Natural killer cell (primary cell): ENCODE data around the gene ESYT3. TPM values are rescaled to one million over a fixed set of nuclear protein-coding genes. Genes with fewer than 3 reads are reported as not detected.

Experiments
- ATAC-seq, 3 donors: fragments of 150-1000 bp in 2 of 3; fragments of 200-7000 bp in 1 of 3; cut with Tn5 transposase; 1 replicate in 1 of 3; 2 replicates in 2 of 3; pipeline ENCODE4 v1.10.0; 2021; ENCODE audit warnings: mild to moderate bottlenecking in 2 of 3, moderate library complexity in 2 of 3
- DNase-seq, 2 donors: peaks; one replicate each; pipeline versions ENCODE4 v3.0.0 to v3.0.0-alpha.2; 2013 to 2021; ENCODE audit warnings: mixed read lengths in 1 of 2
- H3K27ac ChIP-seq: one replicate; pipeline ENCODE4 v1.5.1; 2013; ENCODE audit warnings: mild to moderate bottlenecking, low read length
- H3K27me3 ChIP-seq: one replicate; pipeline ENCODE4 v1.6.1; 2013; ENCODE audit warnings: low read length; ENCODE audit not compliant: control insufficient read depth, insufficient read depth
- H3K36me3 ChIP-seq: one replicate; pipeline ENCODE4 v1.6.1; 2013; ENCODE audit warnings: low read length; ENCODE audit not compliant: control insufficient read depth, insufficient read depth
- H3K4me1 ChIP-seq: one replicate; pipeline ENCODE4 v1.6.1; 2013; ENCODE audit warnings: low read length; ENCODE audit not compliant: control insufficient read depth, insufficient read depth
- H3K4me3 ChIP-seq: one replicate; pipeline ENCODE4 v1.5.1; 2013; ENCODE audit warnings: low read length
- H3K9me3 ChIP-seq: one replicate; pipeline ENCODE4 v1.6.1; 2013; ENCODE audit warnings: low read length; ENCODE audit not compliant: control insufficient read depth, insufficient read depth
- H3K27ac Mint-ChIP-seq, 2 donors: one replicate each; pipeline ENCODE4 v1.8.0; 2022; ENCODE audit warnings: mild to moderate bottlenecking in 2 of 2, mixed read lengths in 2 of 2, moderate library complexity in 1 of 2
- H3K27me3 Mint-ChIP-seq, 2 donors: one replicate each; pipeline ENCODE4 v1.8.0; 2022; ENCODE audit warnings: low read depth in 2 of 2, mixed read lengths in 2 of 2
- H3K36me3 Mint-ChIP-seq: one replicate; pipeline ENCODE4 v1.8.0; 2022; ENCODE audit warnings: mixed read lengths
- H3K4me1 Mint-ChIP-seq, 2 donors: one replicate each; pipeline ENCODE4 v1.8.0; 2022; ENCODE audit warnings: mixed read lengths in 2 of 2
- H3K4me3 Mint-ChIP-seq: one replicate; pipeline ENCODE4 v1.8.0; 2022; ENCODE audit warnings: mild to moderate bottlenecking, moderate library complexity, mixed read lengths
- H3K9me3 Mint-ChIP-seq, 2 donors: one replicate each; pipeline ENCODE4 v1.8.0; 2022; ENCODE audit warnings: mixed read lengths in 2 of 2
- CTCF ChIP-seq: fragments of 200-600 bp; IDR thresholded peaks from one replicate; pipeline ENCODE4 v1.8.0; 2022; ENCODE audit warnings: antibody characterized with exemption
- WGBS: methylation state at CpG from one replicate; pipeline ENCODE4 v1.1.7; 2013; ENCODE audit warnings: missing lambda C conversion rate; ENCODE audit not compliant: insufficient coverage; 5-methylcytosine and 5-hydroxymethylcytosine counted together
- intact Hi-C: fragments of 100-400 bp; cut with micrococcal nuclease; formaldehyde crosslinking; loops from one replicate; pipeline ENCODE4 v1.14.2; 2022
- total RNA-seq, 4 donors: library from RNA; stranded (reverse); fragments of 120-200 nt in 1 of 4; gene quantifications; one replicate each; pipeline versions ENCODE4 v1.2.3 to v1.2.4, GENCODE V29; 2013 to 2022

ESYT3 gene
- total RNA-seq, 3 donors from 2014 or later (not counting 1 experiment from before 2014, with no cell fraction given): not detected

- no peaks in the 10 kb centered on the region for H3K4me1 Mint-ChIP-seq
- WGBS: 91% methylated on average over 8 of the region's 8 CpGs
- Histone ChIP-seq H3K9me3 (no peaks in the 10 kb centered on the region), H3K27me3 (no peaks in the 10 kb centered on the region), H3K4me3 (no peak overlapping the region), H3K36me3 (no peaks in the 10 kb centered on the region), H3K4me1 (no peaks in the 10 kb centered on the region), H3K27ac (no peak overlapping the region)
- H3K9me3 Mint-ChIP-seq: no peaks in the 10 kb centered on the region
- no peak overlapping the region for H3K27ac Mint-ChIP-seq
- no peak for TF ChIP-seq CTCF
- H3K36me3 Mint-ChIP-seq: no peaks in the 10 kb centered on the region
- intact Hi-C loops: no loop called here
- ATAC-seq: no peak
- no peak overlapping the region for H3K4me3 Mint-ChIP-seq
- H3K27me3 Mint-ChIP-seq: peaks cover 0 to 3% of the 10 kb centered on the region in 2 donors
- no peak for DNase-seq
Measured at GRCh38 chr3:138472141-138472825, 37.9 kb downstream of the ESYT3 start.

- WGBS: 97% methylated on average over 8 of the region's 8 CpGs
- TF ChIP-seq CTCF: no peak
- no peaks in the 10 kb centered on the region for H3K27me3 ChIP-seq
- no peaks in the 10 kb centered on the region for H3K4me1 Mint-ChIP-seq
- H3K27me3 Mint-ChIP-seq: no peaks in the 10 kb centered on the region
- no peak overlapping the region for H3K4me3 Mint-ChIP-seq
- no peaks in the 10 kb centered on the region for H3K4me1 ChIP-seq
- no peak overlapping the region for H3K27ac ChIP-seq
- no peak for ATAC-seq
- no peaks in the 10 kb centered on the region for H3K36me3 Mint-ChIP-seq
- no peak overlapping the region for H3K4me3 ChIP-seq
- H3K9me3 ChIP-seq: no peaks in the 10 kb centered on the region
- DNase-seq: no peak
- H3K36me3 ChIP-seq: no peaks in the 10 kb centered on the region
- H3K27ac Mint-ChIP-seq: no peak overlapping the region
- intact Hi-C loops: no loop called here
- no peaks in the 10 kb centered on the region for H3K9me3 Mint-ChIP-seq
Measured at GRCh38 chr3:138473391-138473790, 39.0 kb downstream of the ESYT3 start.

GRCh38 chr3:138474163-138474562 is 39.7 kb downstream of the ESYT3 start:
- Histone ChIP-seq H3K9me3 (no peaks in the 10 kb centered on the region), H3K27me3 (no peaks in the 10 kb centered on the region), H3K36me3 (no peaks in the 10 kb centered on the region), H3K4me1 (no peaks in the 10 kb centered on the region), H3K4me3 (no peak overlapping the region), H3K27ac (no peak overlapping the region)
- no peak for TF ChIP-seq CTCF
- intact Hi-C loops: no loop called here
- DNase-seq (no peak), ATAC-seq (no peak)
- no peak overlapping the region for H3K4me3 Mint-ChIP-seq
- H3K27ac Mint-ChIP-seq: no peak overlapping the region
- WGBS: 89% methylated on average over 6 of the region's 6 CpGs
- H3K27me3 Mint-ChIP-seq: no peaks in the 10 kb centered on the region
- H3K9me3 Mint-ChIP-seq: no peaks in the 10 kb centered on the region
- no peaks in the 10 kb centered on the region for H3K4me1 Mint-ChIP-seq
- H3K36me3 Mint-ChIP-seq: no peaks in the 10 kb centered on the region

GRCh38 chr3:138476526-138476925 is 42.1 kb downstream of the ESYT3 start:
- Mint-ChIP-seq H3K4me3 (no peak overlapping the region), H3K27me3 (no peaks in the 10 kb centered on the region), H3K4me1 (no peaks in the 10 kb centered on the region), H3K36me3 (no peaks in the 10 kb centered on the region), H3K9me3 (no peaks in the 10 kb centered on the region), H3K27ac (no peak overlapping the region)
- TF ChIP-seq CTCF: no peak
- Histone ChIP-seq H3K27me3 (no peaks in the 10 kb centered on the region), H3K36me3 (no peaks in the 10 kb centered on the region), H3K4me3 (no peak overlapping the region), H3K4me1 (no peaks in the 10 kb centered on the region), H3K27ac (no peak overlapping the region), H3K9me3 (no peaks in the 10 kb centered on the region)
- DNase-seq: no peak
- intact Hi-C loops: no loop called here
- 80% methylated on average over 1 of the region's 2 CpGs for WGBS
- ATAC-seq: no peak
